ENCODE measurements around the gene KCNN3.
"Not testable (repeated sequence)": the region's sequence is repeated elsewhere in the genome, so short reads cannot be mapped to it uniquely, and the experiment has no call there.

- TF ChIP-seq ZFX (IDR thresholded peaks at IDR 0.05; ENCODE audit: borderline replicate concordance); CTCF (IDR thresholded peaks at IDR 0.05): not testable (repeated sequence)
These were observed 193.2 kb downstream of the KCNN3 start for GRCh38 chr1:154676847-154677246.
